Chondrocyte (in vitro differentiated cells): ENCODE measurements around the gene FAM78B. TPM values are rescaled to one million over a fixed set of nuclear protein-coding genes. Genes with fewer than 3 reads are reported as not detected.

Experiments
- DNase-seq: peaks from one replicate; pipeline ENCODE4 v3.0.0; 2021; ENCODE audit warnings: mixed read lengths, low spot score
- H3K27ac Mint-ChIP-seq: one replicate; pipeline ENCODE4 v1.8.0; 2021; ENCODE audit warnings: mild to moderate bottlenecking, moderate library complexity, mixed read lengths; ENCODE audit not compliant: unreplicated experiment
- H3K27me3 Mint-ChIP-seq: 2 replicates; pipeline ENCODE4 v1.8.0; 2021; ENCODE audit warnings: low read depth, mixed read lengths
- H3K36me3 Mint-ChIP-seq: 2 replicates; pipeline ENCODE4 v1.8.0; 2021; ENCODE audit warnings: low read depth, mixed read lengths
- H3K4me1 Mint-ChIP-seq: 2 replicates; pipeline ENCODE4 v1.8.0; 2021; ENCODE audit warnings: low read depth, mild to moderate bottlenecking, mixed read lengths
- H3K4me3 Mint-ChIP-seq: one replicate; pipeline ENCODE4 v1.8.0; 2021; ENCODE audit warnings: mild to moderate bottlenecking, moderate library complexity, mixed read lengths; ENCODE audit not compliant: unreplicated experiment
- H3K9me3 Mint-ChIP-seq: 2 replicates; pipeline ENCODE4 v1.8.0; 2021; ENCODE audit warnings: low read depth, mixed read lengths
- CTCF ChIP-seq: fragments of 200-600 bp; sonication (generic); IDR thresholded peaks from 2 replicates; pipeline ENCODE4 v1.5.0; 2021; ENCODE audit warnings: antibody characterized with exemption, mild to moderate bottlenecking, moderate library complexity
- total RNA-seq: library from RNA; stranded (reverse); gene quantifications from 3 replicates; pipeline ENCODE4 v1.2.1, GENCODE V29; 2021

Gene FAM78B
- total RNA-seq, 1 donor from 2014 or later: 0.22 TPM

DNA sequence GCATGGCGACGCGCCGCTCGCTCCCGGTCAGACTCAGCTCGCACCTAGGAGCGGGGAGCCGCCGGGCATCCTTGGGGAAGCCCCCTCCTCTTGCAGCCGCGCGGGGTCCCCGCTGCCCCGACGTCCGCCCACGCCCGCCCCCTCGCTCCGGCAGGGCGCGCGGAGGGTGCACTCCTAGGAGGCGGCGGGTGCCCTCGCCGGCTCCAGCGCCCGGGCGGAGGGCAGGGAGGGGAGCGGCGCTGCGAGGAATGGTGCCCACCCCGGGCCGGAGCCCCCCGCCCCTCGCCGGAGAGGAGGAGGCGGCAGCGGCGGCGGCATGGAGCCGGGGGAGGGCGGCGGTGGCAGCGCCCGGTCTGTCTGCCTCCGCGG is 488 bp downstream of the FAM78B start:
- Mint-ChIP-seq H3K36me3 (no peaks in the 10 kb centered on the region), H3K27me3 (peaks cover 70% of the 10 kb centered on the region), H3K4me3 (no peak overlapping the region), H3K9me3 (no peaks in the 10 kb centered on the region), H3K27ac (no peak overlapping the region), H3K4me1 (peaks cover 16% of the 10 kb centered on the region)
- no peak for DNase-seq
- no peak for TF ChIP-seq CTCF

GRCh38 chr1:166165661-166166328 is 1.0 kb downstream of the FAM78B start:
- DNase-seq: peak; percentile 89
- Mint-ChIP-seq H3K4me1 (peaks cover 16% of the 10 kb centered on the region), H3K9me3 (no peaks in the 10 kb centered on the region), H3K27me3 (peaks cover 67% of the 10 kb centered on the region), H3K27ac (no peak overlapping the region), H3K36me3 (no peaks in the 10 kb centered on the region), H3K4me3 (peak overlapping the region; percentile 59)
- TF ChIP-seq CTCF: no peak

DNA sequence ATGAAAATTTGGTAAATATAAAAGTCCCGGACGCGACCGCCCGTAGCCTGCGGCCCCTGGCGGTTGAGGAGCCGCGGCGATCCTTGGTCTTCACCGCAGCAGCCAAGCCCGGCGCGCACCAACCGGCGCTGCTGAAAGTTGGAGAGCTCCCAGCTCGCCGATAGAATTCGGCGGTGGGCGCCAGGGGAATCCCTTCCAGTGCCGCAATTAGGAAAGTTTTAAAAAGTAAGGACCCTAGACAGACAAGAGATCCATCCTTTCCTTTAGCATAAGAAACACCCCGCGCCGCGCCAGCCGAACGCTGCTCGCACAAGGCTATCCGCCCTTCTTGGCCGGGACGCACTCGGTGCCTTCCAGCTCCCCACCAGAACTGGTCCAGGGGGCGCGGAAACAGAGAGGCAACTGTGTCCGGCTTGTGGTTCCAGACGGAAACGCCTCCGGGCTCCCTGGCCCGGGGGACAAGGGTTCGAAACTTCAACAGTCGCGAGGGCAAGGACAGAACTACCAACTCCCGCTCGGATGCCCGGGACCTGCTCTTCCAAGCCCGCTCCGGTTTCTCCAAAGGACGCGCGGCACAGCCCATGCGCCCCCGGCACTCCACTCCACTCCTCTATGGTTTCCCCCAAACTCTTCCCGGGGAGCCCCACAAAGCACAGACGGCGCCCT is 1.7 kb downstream of the FAM78B start:
- Mint-ChIP-seq H3K27me3 (peaks cover 61% of the 10 kb centered on the region), H3K4me1 (peaks cover 16% of the 10 kb centered on the region), H3K36me3 (no peaks in the 10 kb centered on the region), H3K27ac (no peak overlapping the region), H3K9me3 (no peaks in the 10 kb centered on the region), H3K4me3 (peak overlapping the region; percentile 59)
- peak; percentile 75 for TF ChIP-seq CTCF
- peak; percentile 88 for DNase-seq

GRCh38 chr1:166164646-166164994 is 2.2 kb downstream of the FAM78B start:
- H3K27ac Mint-ChIP-seq: no peak overlapping the region
- peaks cover 59% of the 10 kb centered on the region for H3K27me3 Mint-ChIP-seq
- H3K4me3 Mint-ChIP-seq: no peak overlapping the region
- TF ChIP-seq CTCF: no peak
- no peak for DNase-seq
- H3K36me3 Mint-ChIP-seq: no peaks in the 10 kb centered on the region
- H3K4me1 Mint-ChIP-seq: peaks cover 16% of the 10 kb centered on the region
- H3K9me3 Mint-ChIP-seq: no peaks in the 10 kb centered on the region

GRCh38 chr1:166159656-166160055 is 7.1 kb downstream of the FAM78B start:
- no peaks in the 10 kb centered on the region for H3K36me3 Mint-ChIP-seq
- DNase-seq: no peak
- H3K27ac Mint-ChIP-seq: no peak overlapping the region
- H3K4me1 Mint-ChIP-seq: no peaks in the 10 kb centered on the region
- no peak for TF ChIP-seq CTCF
- peaks cover 33% of the 10 kb centered on the region for H3K27me3 Mint-ChIP-seq
- H3K4me3 Mint-ChIP-seq: no peak overlapping the region
- H3K9me3 Mint-ChIP-seq: no peaks in the 10 kb centered on the region
